AG10803 (cell line): Measurements from ENCODE around the gene ROPN1.
"Not testable (repeated sequence)": the region's sequence is repeated elsewhere in the genome, so short reads cannot be mapped to it uniquely, and the experiment has no call there.

ENCODE experiments used
- DNase-seq: peaks from one replicate; pipeline ENCODE4 v3.0.0; 2010; ENCODE audit warnings: low read depth
- H3K4me3 ChIP-seq: 2 replicates; pipeline ENCODE4 v1.5.1; 2011; ENCODE audit warnings: mild to moderate bottlenecking, low read length, control low read depth
- TF ChIP-seq, protein P1 (sequence below): conservative IDR thresholded peaks from 2 replicates; pipeline ENCODE4 v1.5.1; 2011; ENCODE audit warnings: mild to moderate bottlenecking, low read length, control low read depth, inconsistent platforms

The ROPN1 gene

DNA sequence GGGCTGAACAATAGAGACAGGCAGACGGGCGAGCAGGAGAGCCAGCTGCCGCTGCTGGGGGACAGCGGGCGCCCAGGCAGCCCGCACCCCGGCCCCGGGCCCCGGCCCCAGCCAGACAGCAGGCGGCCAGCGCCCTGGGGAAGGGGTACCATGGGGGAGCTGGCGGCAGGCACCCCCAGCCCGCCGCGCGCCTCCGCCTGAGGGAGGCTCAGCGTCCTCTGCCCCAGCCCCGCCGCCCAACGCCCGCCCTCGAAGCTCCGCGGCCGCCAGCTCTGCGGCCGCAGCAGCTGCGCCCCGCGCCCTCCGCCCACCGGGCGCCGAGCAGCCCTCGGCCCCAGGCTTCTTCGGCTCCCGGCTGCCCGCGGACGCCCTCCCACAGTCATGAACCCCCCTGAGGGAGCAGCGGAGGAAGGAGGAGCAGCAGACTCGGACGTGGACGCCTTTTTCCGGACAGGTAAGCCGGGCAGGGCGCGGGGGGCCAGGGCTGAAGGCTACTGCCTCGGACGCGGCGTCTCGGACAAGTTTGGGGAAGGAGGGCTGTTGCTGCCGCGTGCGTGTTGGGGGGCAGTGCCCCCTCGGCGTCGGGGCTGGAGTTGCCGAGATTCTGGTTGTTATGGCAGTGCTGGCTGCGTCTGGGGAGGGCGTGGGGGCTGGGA lies 41.6 kb upstream of the ROPN1 start, which contains the start of gene KALRN:
KALRN (plus strand) TSS at position 10 of the 656 bp plus-strand sequence.
- H3K4me3 ChIP-seq = peak within 1 kb of the TSS; percentile 76
- TF ChIP-seq, protein P1, sequence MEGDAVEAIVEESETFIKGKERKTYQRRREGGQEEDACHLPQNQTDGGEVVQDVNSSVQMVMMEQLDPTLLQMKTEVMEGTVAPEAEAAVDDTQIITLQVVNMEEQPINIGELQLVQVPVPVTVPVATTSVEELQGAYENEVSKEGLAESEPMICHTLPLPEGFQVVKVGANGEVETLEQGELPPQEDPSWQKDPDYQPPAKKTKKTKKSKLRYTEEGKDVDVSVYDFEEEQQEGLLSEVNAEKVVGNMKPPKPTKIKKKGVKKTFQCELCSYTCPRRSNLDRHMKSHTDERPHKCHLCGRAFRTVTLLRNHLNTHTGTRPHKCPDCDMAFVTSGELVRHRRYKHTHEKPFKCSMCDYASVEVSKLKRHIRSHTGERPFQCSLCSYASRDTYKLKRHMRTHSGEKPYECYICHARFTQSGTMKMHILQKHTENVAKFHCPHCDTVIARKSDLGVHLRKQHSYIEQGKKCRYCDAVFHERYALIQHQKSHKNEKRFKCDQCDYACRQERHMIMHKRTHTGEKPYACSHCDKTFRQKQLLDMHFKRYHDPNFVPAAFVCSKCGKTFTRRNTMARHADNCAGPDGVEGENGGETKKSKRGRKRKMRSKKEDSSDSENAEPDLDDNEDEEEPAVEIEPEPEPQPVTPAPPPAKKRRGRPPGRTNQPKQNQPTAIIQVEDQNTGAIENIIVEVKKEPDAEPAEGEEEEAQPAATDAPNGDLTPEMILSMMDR = peak; percentile 38
- DNase-seq = peak; percentile 21

DNA sequence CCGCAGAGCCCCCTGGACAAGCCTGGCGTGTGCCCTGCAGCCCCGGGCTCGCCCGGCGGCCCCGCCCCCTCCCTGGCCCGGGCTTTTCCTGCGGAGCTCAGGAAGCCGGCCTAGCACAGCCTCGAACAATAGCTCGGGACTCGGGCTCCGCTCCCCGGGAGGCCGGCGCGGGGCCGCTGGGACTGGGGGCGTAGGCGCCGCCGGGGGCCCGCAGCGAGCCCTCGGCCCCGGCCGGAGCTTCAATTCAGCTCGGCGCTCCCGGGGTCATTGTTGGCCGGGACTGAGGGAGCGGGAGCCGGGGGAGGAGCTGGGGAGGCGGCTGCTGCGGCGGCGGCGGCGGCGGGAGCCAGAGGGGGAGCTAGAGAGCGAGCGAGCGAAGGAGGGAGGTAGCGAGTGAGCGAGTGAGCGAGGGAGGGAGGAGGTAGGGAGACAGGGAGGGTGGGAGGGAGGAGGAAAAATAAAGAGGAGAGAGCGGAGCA lies 41.0 kb upstream of the ROPN1 start:
- TF ChIP-seq, protein P1 = peak; percentile 18; the same call in 1 of the 2 replicates
- DNase-seq = peak; percentile 76
- peak overlapping the region; percentile 76 for H3K4me3 ChIP-seq

DNA sequence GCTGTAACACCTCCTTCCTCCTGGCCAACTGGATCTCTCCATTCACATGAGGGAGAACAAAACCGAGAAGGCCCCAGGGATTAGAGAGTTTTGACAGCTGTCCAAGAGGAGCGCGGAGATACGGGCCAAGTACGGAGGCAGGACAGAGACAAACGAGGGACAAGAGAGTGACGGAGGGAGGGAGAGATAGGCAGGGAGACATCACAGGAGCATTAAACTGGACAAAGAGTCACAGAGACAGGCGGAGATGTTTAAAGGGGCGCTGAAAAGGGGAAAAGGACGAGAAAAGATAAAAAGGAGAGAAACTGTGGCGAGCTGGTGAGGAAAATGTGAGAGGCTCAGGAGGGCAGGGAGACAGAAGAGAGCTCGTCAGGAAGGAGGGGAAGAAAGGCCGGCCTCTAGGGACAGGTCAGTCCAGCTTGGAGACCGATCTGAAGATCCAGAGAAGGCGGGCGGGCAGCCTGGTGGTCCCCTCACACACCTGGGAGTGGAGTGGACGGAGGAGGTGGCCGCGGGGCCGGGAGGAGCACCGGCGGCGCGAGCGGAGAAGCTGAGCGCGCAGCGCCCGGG lies 40.5 kb upstream of the ROPN1 start:
- TF ChIP-seq, protein P1 = no peak
- peak; percentile 33 for DNase-seq
- H3K4me3 ChIP-seq = peak overlapping the region; percentile 61

DNA sequence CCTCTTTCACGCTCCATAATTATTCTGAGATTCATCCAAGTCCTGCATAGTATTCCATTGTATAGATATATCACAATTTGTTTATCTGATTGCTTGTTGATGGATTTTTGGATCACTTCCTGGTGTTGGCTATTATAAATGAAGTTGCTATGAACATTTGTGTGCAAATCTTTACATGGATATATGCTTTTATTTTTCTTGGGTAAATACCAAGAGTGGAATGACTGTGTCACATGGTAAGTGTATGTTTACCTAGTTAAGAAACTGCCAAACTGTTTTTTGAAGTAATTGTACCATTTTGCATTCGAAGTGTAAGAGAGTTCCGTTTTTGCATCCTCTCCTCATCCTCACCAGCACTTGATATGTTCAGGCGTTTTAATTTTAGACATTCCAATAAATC lies 34.6 kb upstream of the ROPN1 start:
- TF ChIP-seq, protein P1 = no peak
- no peak overlapping the region for H3K4me3 ChIP-seq
- no peak for DNase-seq

DNA sequence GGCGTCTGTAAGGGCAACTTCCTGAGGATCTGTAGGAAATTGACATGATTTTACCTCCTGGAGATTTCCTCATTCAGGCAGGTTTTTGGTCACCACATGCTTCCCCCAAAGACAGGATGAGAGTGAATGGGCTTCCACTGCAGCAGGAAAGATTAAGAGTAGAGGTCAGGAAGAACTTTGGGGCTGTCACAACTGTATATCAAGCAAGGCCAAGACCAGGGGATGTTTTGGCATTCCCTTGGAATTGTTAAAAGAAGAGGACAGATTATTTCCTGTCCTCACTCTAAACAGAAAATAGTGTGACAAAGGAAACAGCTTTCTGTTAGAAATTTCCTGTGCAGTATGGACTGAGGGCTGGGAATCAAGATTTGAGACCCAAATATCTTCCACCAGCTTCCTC lies 31.6 kb upstream of the ROPN1 start:
- not testable (repeated sequence) for H3K4me3 ChIP-seq, DNase-seq

DNA sequence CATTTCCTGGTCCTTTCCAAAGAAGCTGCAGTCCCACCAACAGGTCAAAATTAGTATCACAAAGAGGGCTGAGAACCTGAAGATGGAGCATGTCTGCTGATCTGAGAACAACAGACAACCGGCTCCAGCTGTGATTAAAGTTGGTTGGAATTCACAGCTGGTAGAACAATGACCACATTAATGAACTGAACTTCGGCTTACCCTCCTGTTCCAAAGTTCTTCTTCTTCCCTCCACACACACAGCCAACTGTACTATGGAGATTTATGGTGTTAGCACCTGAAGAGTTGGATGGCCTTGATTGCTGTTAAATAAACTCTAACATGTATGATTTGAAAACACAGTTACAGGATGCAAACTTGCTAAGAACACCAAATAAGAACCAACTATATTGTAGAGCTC lies 27.4 kb upstream of the ROPN1 start:
- no peak for DNase-seq
- no peak overlapping the region for H3K4me3 ChIP-seq
- TF ChIP-seq, protein P1 = no peak

DNA sequence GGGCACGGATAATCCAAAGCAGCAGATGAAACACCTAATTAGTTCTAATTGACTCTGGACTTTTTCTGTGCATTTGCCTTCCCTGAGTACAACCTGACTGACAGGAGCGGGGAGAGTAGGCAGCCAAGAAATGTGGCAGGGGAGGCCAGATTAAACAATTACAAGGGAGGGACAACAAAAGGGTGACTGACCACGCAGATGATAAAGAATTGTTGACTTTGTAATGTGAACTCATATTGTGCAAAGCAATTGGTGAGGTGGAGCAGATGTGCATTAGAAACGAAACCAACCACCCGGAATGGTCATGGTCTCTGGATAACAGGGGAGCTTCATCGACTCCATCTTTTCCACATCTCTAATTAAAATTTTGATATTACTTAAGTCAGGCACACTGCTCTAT lies 25.6 kb upstream of the ROPN1 start:
- not testable (repeated sequence) for H3K4me3 ChIP-seq, DNase-seq

DNA sequence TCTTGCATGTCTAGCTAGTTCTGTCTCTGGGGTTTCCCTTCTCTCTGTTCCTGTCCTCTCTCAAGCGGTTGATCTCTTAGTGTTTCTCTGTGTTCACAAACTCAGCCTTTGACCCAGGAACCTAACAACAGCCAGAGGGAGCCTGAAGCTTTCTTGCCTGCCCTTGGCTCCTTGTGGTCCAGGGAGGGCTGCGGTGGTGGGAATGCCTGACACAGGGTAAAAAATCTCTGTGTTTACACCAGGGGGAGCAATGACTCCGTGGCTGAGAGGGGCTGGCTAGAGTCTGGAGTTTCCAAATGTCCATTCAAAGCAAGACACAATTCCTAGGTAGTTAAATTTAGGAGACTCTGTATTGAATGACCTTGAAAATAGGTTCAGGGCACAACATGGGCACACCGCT lies 24.6 kb upstream of the ROPN1 start:
- DNase-seq, H3K4me3 ChIP-seq: not testable (repeated sequence)
- TF ChIP-seq, protein P1 = peak; percentile 57
